Common myeloid progenitor, CD34-positive (primary cell): ENCODE data around the gene TTLL3.
A peak's percentile ranks its signal among the peaks of the same experiment; 100 is the strongest.

Experiments used
- CTCF ChIA-PET: fragments of 350-600 bp; sonication (Branson Sonifier 250); formaldehyde crosslinking; loops from one replicate; lab custom pipeline; 2021; ENCODE audit warnings: antibody characterized with exemption; lab: Charles Lee
- POLR2A ChIA-PET: fragments of 350-600 bp; sonication (Branson Sonifier 250); formaldehyde crosslinking; loops from one replicate; lab custom pipeline; 2021; ENCODE audit warnings: antibody characterized with exemption; lab: Charles Lee
- DNase-seq, 3 donors: peaks; one replicate each; pipeline versions ENCODE4 v3.0.0 to v3.0.0-alpha.2; 2013
- H3K27ac ChIP-seq, 2 experiments: 1 replicate in 1 of 2; 2 replicates in 1 of 2; pipeline ENCODE4 v1.7.0; 2013; ENCODE audit warnings: inconsistent platforms in 2 of 2, low read length in 2 of 2, mild to moderate bottlenecking in 2 of 2, low read depth in 1 of 2, moderate library complexity in 1 of 2; ENCODE audit not compliant: severe bottlenecking in 2 of 2, insufficient read depth in 1 of 2, poor library complexity in 1 of 2
- H3K27me3 ChIP-seq, 5 experiments: replicated peaks in 2 of 5; 1 replicate in 3 of 5; 2 replicates in 2 of 5; pipeline versions ENCODE4 v1.6.1 to v1.7.0; 2013; ENCODE audit warnings: low read length in 4 of 5, mild to moderate bottlenecking in 2 of 5, moderate library complexity in 2 of 5, inconsistent platforms in 1 of 5; ENCODE audit not compliant: insufficient read depth in 5 of 5, control insufficient read depth in 4 of 5
- H3K36me3 ChIP-seq, 4 experiments: 1 replicate in 2 of 4; 2 replicates in 2 of 4; pipeline versions ENCODE4 v1.6.1 to v1.7.0; 2013; ENCODE audit warnings: low read length in 3 of 4, control low read depth in 1 of 4, mild to moderate bottlenecking in 1 of 4; ENCODE audit not compliant: control insufficient read depth in 4 of 4, insufficient read depth in 4 of 4
- H3K4me1 ChIP-seq, 4 experiments: 1 replicate in 3 of 4; 2 replicates in 1 of 4; pipeline versions ENCODE4 v1.6.1 to v1.7.1; 2013; ENCODE audit warnings: low read length in 3 of 4, mild to moderate bottlenecking in 3 of 4, control low read depth in 1 of 4, inconsistent platforms in 1 of 4, moderate library complexity in 1 of 4; ENCODE audit not compliant: control insufficient read depth in 4 of 4, insufficient read depth in 4 of 4; ENCODE audit errors: control extremely low read depth in 1 of 4
- H3K4me3 ChIP-seq, 7 experiments: 1 replicate in 4 of 7; 2 replicates in 3 of 7; pipeline versions ENCODE4 v1.5.1 to v1.7.0; 2013; ENCODE audit warnings: mild to moderate bottlenecking in 7 of 7, low read length in 6 of 7, moderate library complexity in 6 of 7, inconsistent platforms in 2 of 7, low read depth in 2 of 7, control low read depth in 1 of 7; ENCODE audit not compliant: insufficient read depth in 4 of 7, control insufficient read depth in 1 of 7; ENCODE audit errors: extremely low read depth in 1 of 7
- H3K9me3 ChIP-seq, 5 experiments: 1 replicate in 4 of 5; 2 replicates in 1 of 5; pipeline versions ENCODE4 v1.6.1 to v1.7.1; 2013; ENCODE audit warnings: low read length in 4 of 5, mild to moderate bottlenecking in 2 of 5, inconsistent platforms in 1 of 5, low read depth in 1 of 5, moderate library complexity in 1 of 5; ENCODE audit not compliant: control insufficient read depth in 4 of 5, insufficient read depth in 2 of 5; ENCODE audit errors: control extremely low read depth in 1 of 5
- WGBS: methylation state at CpG from one replicate; pipeline ENCODE4 v1.1.5; 2013; ENCODE audit not compliant: insufficient coverage; 5-methylcytosine and 5-hydroxymethylcytosine counted together

The TTLL3 gene

DNA sequence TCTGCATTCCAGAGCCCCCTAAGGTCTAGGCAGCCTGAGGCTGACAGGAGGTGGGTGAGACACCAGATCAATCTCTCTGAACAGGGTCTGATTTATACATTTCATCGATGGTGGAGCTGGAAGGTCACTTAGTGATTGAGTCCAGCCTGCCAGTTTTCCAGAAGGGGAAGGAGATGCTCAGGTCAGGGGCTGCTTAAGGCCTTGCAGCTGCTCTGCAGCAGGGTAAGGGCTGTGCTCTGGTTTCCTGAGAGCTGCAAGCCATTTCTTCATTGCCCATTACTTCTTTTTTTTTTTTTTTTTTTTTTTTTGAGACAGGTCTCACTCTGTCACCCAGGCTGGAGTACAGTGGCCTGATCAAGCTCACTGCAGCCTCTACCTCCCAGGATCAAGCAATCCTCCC lies 28.5 kb upstream of the TTLL3 start:
- Histone ChIP-seq H3K27me3 (peaks cover 0 to 5% (median 0%) of the 10 kb centered on the region in 5 experiments), H3K27ac (no peak overlapping the region), H3K36me3 (peaks cover 9 to 34% (median 25%) of the 10 kb centered on the region in 4 experiments), H3K4me3 (no peak overlapping the region), H3K4me1 (peaks cover 30 to 73% (median 44%) of the 10 kb centered on the region in 4 experiments), H3K9me3 (no peaks in the 10 kb centered on the region)
- WGBS = no CpG with 5 or more reads among the region's 1 CpG
- ChIA-PET CTCF (interaction anchor here (0.8 to 2.2 kb wide), 13 partner anchors 9 to 294 kb away, joined by 3 to 7 read pairs (median 4); partner anchors contain the start of genes CAMK1, OGG1 and TTLL3), POLR2A (interaction anchor here (0.7 to 1.6 kb wide), 3 partner anchors 11 to 15 kb away, joined by 3 to 4 read pairs (median 3); partner anchors contain the start of genes ARPC4 and TADA3)
- DNase-seq = no peak

DNA sequence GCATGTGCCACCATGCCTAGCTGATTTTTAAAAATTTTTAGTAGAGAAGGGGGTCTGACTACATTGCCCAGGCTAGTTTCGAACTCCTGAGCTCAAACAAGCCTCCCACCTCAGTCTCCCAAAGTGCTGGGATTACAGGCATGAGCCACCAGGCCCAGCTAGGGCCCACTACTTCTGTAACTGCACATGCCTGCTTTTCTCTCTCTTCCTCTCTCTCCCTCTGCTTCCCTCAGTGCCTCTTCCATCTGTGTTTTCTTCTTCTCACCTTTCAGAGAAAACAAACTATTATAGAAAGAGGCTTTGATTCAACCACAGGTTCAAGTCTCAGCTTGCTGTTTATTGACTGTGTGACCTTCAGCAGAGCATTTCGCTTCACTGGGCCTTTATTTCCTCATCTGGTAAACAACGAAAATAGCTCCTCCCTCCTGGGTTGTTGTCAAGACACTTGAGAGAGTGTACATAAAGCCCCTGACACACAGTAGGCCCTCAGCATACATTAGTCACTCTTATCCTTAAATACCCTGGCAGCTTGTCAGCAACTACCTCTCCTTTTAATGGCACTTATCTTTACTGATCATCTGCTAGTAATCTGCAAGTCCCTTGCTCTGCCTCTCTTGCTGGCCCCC lies 28.0 kb upstream of the TTLL3 start:
- ChIA-PET CTCF (interaction anchor here (0.5 to 2.2 kb wide), 15 partner anchors 9 to 293 kb away, joined by 3 to 7 read pairs (median 4); partner anchors contain the start of genes ARPC4, CAMK1, OGG1 and TADA3), POLR2A (interaction anchor here (0.7 to 1.4 kb wide), 2 partner anchors 11 to 15 kb away, joined by 3 to 4 read pairs; partner anchors contain the start of genes ARPC4 and TADA3)
- no peak overlapping the region for H3K4me3 ChIP-seq
- H3K4me1 ChIP-seq = peaks cover 30 to 68% (median 44%) of the 10 kb centered on the region in 4 experiments
- peaks cover 9 to 36% (median 28%) of the 10 kb centered on the region in 4 experiments for H3K36me3 ChIP-seq
- 88% methylated on average over 3 of the region's 3 CpGs for WGBS
- H3K27ac ChIP-seq = no peak overlapping the region
- H3K27me3 ChIP-seq = peaks cover 0 to 5% (median 0%) of the 10 kb centered on the region in 5 experiments
- DNase-seq = peak in 1 of 3 donors; percentile 22
- H3K9me3 ChIP-seq = no peaks in the 10 kb centered on the region

DNA sequence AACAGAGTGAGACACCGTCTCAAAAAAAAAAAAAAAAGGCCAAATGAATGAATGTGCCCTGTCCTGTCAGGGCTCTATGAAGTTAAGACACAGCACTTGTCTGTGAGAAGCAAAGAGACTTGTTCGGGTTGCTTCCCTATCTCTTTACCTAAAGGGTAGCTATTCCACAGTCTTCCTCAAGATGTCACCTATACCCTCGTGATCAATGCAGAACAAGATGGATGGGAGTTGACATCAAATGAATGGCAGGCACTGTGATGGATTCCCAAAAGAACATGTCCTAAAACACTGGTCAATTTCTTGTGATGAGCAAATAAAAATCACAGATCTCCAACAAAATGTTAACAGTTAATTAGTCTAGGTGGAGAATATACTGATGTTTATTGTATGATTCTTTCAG lies 27.3 kb upstream of the TTLL3 start:
- DNase-seq = peak in 2 of 3 donors; percentile 14 to 25
- H3K36me3 ChIP-seq = peaks cover 11 to 43% (median 30%) of the 10 kb centered on the region in 4 experiments
- H3K4me1 ChIP-seq = peaks cover 30 to 62% (median 42%) of the 10 kb centered on the region in 4 experiments
- no peak overlapping the region for H3K4me3 ChIP-seq
- H3K27me3 ChIP-seq = peaks cover 0 to under 1% (median 0%) of the 10 kb centered on the region in 5 experiments
- H3K9me3 ChIP-seq = no peaks in the 10 kb centered on the region
- no peak overlapping the region for H3K27ac ChIP-seq
- CTCF ChIA-PET = interaction anchor here (0.5 to 2.2 kb wide), 10 partner anchors 8 to 67 kb away, joined by 3 to 7 read pairs (median 4); partner anchors contain the start of genes ARPC4, CAMK1, OGG1 and TADA3
- WGBS = 79% methylated on average over 2 of the region's 3 CpGs
- POLR2A ChIA-PET = interaction anchor here (1.4 kb wide), 1 partner anchor 10 kb away, joined by 4 read pairs; the partner anchor contains the start of genes ARPC4 and TADA3

DNA sequence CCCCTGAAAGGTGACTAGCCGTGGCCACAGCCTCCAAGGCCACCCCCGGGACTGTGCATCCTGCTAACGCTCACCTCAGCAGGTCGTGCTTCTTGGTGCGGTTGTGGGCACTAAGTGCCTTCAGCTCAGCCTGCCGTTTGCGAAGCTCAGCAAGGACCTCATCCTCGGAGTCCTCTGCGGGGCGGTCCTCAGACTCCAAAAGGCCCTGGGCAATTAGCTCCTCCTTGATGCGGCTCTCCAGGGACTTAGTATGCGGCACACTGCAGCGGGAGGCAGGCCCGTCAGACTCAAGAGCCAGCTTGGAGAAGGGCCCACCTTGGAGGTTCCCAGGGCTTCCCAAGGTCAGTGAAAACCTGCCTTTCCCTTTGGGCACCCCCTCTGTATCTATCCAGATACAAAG lies 26.1 kb upstream of the TTLL3 start:
- no peak for DNase-seq
- ChIA-PET CTCF (interaction anchor here (2.1 kb wide), 1 partner anchor 16 kb away, joined by 6 read pairs; no protein-coding TSS in a partner anchor), POLR2A (no interaction called here)
- 99% methylated on average over 14 of the region's 14 CpGs for WGBS
- Histone ChIP-seq H3K4me3 (no peak overlapping the region), H3K27me3 (no peaks in the 10 kb centered on the region), H3K4me1 (peaks cover 22 to 50% (median 30%) of the 10 kb centered on the region in 4 experiments), H3K9me3 (no peaks in the 10 kb centered on the region), H3K27ac (no peak overlapping the region), H3K36me3 (peaks cover 11 to 45% (median 33%) of the 10 kb centered on the region in 4 experiments)

DNA sequence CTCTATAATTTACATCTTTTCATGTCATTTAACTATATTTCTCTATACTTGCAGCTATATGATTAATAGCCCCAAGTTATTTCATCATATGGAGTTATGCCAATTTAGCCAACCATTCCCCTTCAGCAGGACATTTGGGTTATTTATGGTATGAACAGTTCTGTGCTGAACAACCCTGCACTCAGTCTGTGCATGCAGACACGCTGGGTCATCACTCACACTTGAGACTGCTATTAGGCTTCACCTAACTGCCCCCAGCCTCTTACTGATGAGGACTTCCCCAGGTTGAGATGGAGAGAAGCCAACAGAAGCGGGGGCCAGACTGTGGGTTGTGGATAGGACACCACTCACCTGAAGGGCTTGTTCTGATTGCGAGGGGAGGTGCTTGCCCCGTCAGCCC lies 25.1 kb upstream of the TTLL3 start:
- Histone ChIP-seq H3K4me1 (peaks cover 16 to 40% (median 20%) of the 10 kb centered on the region in 4 experiments), H3K4me3 (no peak overlapping the region), H3K9me3 (no peaks in the 10 kb centered on the region), H3K36me3 (peaks cover 11 to 55% (median 38%) of the 10 kb centered on the region in 4 experiments), H3K27ac (no peak overlapping the region), H3K27me3 (no peaks in the 10 kb centered on the region)
- ChIA-PET POLR2A (no interaction called here), CTCF (interaction anchor here (0.7 to 1.8 kb wide), 3 partner anchors 10 to 31 kb away, joined by 3 to 7 read pairs (median 4); no protein-coding TSS in a partner anchor)
- DNase-seq = no peak
- WGBS = 100% methylated on average over 1 of the region's 4 CpGs

DNA sequence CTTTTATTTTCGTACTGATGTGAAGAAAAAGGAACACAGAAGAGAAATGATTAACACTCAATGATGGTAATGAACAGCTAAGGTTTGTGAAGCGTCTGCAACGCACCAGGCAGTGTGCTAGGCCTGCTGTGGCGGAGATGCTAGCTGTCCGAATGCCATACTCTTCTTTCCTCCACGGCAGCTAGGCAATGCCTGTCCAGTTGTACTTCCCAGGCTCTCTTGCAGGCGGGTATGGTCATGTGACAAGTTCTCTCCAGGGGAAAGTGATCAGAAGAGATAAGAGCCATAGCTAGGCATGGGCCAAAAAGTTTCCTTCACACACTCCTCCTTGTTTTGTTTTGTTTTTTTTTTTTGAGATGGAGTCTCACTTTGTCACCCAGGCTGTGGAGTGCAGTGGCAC lies 24.5 kb upstream of the TTLL3 start:
- CTCF ChIA-PET = interaction anchor here (1.0 to 1.8 kb wide), 4 partner anchors 11 to 54 kb away, joined by 3 to 7 read pairs (median 4); partner anchors contain the start of gene BRPF1
- peaks cover 16 to 60% (median 43%) of the 10 kb centered on the region in 4 experiments for H3K36me3 ChIP-seq
- WGBS = 87% methylated on average over 6 of the region's 7 CpGs
- H3K4me1 ChIP-seq = peaks cover 13 to 33% (median 15%) of the 10 kb centered on the region in 4 experiments
- DNase-seq = no peak
- H3K9me3 ChIP-seq = no peaks in the 10 kb centered on the region
- no peak overlapping the region for H3K4me3 ChIP-seq
- H3K27me3 ChIP-seq = no peaks in the 10 kb centered on the region
- no peak overlapping the region for H3K27ac ChIP-seq
- POLR2A ChIA-PET = no interaction called here
